ENCODE data around the gene TCL1B.

- TF ChIP-seq, protein P1, sequence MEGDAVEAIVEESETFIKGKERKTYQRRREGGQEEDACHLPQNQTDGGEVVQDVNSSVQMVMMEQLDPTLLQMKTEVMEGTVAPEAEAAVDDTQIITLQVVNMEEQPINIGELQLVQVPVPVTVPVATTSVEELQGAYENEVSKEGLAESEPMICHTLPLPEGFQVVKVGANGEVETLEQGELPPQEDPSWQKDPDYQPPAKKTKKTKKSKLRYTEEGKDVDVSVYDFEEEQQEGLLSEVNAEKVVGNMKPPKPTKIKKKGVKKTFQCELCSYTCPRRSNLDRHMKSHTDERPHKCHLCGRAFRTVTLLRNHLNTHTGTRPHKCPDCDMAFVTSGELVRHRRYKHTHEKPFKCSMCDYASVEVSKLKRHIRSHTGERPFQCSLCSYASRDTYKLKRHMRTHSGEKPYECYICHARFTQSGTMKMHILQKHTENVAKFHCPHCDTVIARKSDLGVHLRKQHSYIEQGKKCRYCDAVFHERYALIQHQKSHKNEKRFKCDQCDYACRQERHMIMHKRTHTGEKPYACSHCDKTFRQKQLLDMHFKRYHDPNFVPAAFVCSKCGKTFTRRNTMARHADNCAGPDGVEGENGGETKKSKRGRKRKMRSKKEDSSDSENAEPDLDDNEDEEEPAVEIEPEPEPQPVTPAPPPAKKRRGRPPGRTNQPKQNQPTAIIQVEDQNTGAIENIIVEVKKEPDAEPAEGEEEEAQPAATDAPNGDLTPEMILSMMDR (IDR thresholded peaks at IDR 0.05), result no peak
- TF ChIP-seq POLR2A (IDR thresholded peaks at IDR 0.05) (no peak), POLR2AphosphoS5 (IDR thresholded peaks at IDR 0.05) (no peak)
Measured at GRCh38 chr14:95681153-95681552, 5.1 kb upstream of the TCL1B start.
